Measurements from ENCODE around the gene ZNF621.

The ZNF621 gene

GRCh38 chr3:40524568-40525285 lies at the start of gene ZNF621:
Gene ZNF621, plus strand, starts transcription at chr3:40524960. Its CDS starts 881 bp downstream, at chr3:40525841.
- H3K36me3 Mint-ChIP-seq, result peaks cover 34 to 46% of the 10 kb centered on the region in 2 donors
- ATAC-seq (replicated peaks), result peak; percentile 98 to 99
- H3K27ac Mint-ChIP-seq, result peak within 1 kb of the TSS; percentile 99
- H3K4me3 Mint-ChIP-seq, result peak within 1 kb of the TSS; percentile 98
- H3K4me1 Mint-ChIP-seq, result peaks cover 13 to 45% of the 10 kb centered on the region in 2 donors
- DNase-seq, result peak; percentile 88
- H3K9me3 Mint-ChIP-seq, result no peaks in the 10 kb centered on the region
- H3K27me3 Mint-ChIP-seq, result no peaks in the 10 kb centered on the region

GRCh38 chr3:40476478-40477470 lies 48.0 kb upstream of the ZNF621 start, which contains the start of gene ZNF619:
Gene ZNF619, plus strand, starts transcription at chr3:40477122. Its CDS starts 858 bp downstream, at chr3:40477980.
- Mint-ChIP-seq H3K4me1 (peaks cover 20 to 30% of the 10 kb centered on the region in 2 donors), H3K27ac (peak within 1 kb of the TSS; percentile 95), H3K27me3 (no peaks in the 10 kb centered on the region), H3K36me3 (peaks cover 30 to 31% of the 10 kb centered on the region in 2 donors), H3K9me3 (no peaks in the 10 kb centered on the region), H3K4me3 (peak within 1 kb of the TSS; percentile 92 to 95)
- ATAC-seq (replicated peaks) (peak; percentile 97), DNase-seq (peak; percentile 69)

- peak overlapping the region; percentile 92 to 95 for H3K4me3 Mint-ChIP-seq
- H3K27me3 Mint-ChIP-seq, result no peaks in the 10 kb centered on the region
- H3K9me3 Mint-ChIP-seq, result no peaks in the 10 kb centered on the region
- ATAC-seq (replicated peaks) (no peak), DNase-seq (no peak)
- peaks cover 37 to 38% of the 10 kb centered on the region in 2 donors for H3K36me3 Mint-ChIP-seq
- H3K27ac Mint-ChIP-seq, result peak overlapping the region; percentile 95
- H3K4me1 Mint-ChIP-seq, result peaks cover 20 to 38% of the 10 kb centered on the region in 2 donors
These were observed 47.1 kb upstream of the ZNF621 start for GRCh38 chr3:40477666-40478065.

GRCh38 chr3:40487172-40487571 lies 37.6 kb upstream of the ZNF621 start:
- ATAC-seq (replicated peaks) (no peak), DNase-seq (no peak)
- Mint-ChIP-seq H3K36me3 (peaks cover 58 to 66% of the 10 kb centered on the region in 2 donors), H3K27me3 (no peaks in the 10 kb centered on the region), H3K9me3 (peaks cover 14 to 15% of the 10 kb centered on the region in 2 donors), H3K27ac (no peak overlapping the region), H3K4me3 (no peak overlapping the region), H3K4me1 (peaks cover 2 to 4% of the 10 kb centered on the region in 2 donors)

- DNase-seq, result no peak
- Mint-ChIP-seq H3K4me3 (no peak overlapping the region), H3K36me3 (peaks cover 42 to 53% of the 10 kb centered on the region in 2 donors), H3K9me3 (peaks cover 14% of the 10 kb centered on the region in 2 donors), H3K27me3 (no peaks in the 10 kb centered on the region), H3K4me1 (peaks cover 0 to 2% of the 10 kb centered on the region in 2 donors), H3K27ac (no peak overlapping the region)
- ATAC-seq (replicated peaks), result no peak
These were observed 33.8 kb upstream of the ZNF621 start for GRCh38 chr3:40490916-40491315.

- Mint-ChIP-seq H3K9me3 (peaks cover 0 to 1% of the 10 kb centered on the region in 2 donors), H3K4me3 (no peak overlapping the region), H3K36me3 (peaks cover 24 to 25% of the 10 kb centered on the region in 2 donors), H3K27me3 (no peaks in the 10 kb centered on the region), H3K4me1 (peaks cover 0 to 2% of the 10 kb centered on the region in 2 donors), H3K27ac (no peak overlapping the region)
- no peak for ATAC-seq (replicated peaks)
- no peak for DNase-seq
These were observed 30.1 kb upstream of the ZNF621 start for GRCh38 chr3:40494698-40495097.

- Mint-ChIP-seq H3K4me1 (no peaks in the 10 kb centered on the region), H3K27me3 (no peaks in the 10 kb centered on the region), H3K36me3 (peaks cover 12 to 13% of the 10 kb centered on the region in 2 donors), H3K4me3 (no peak overlapping the region), H3K27ac (no peak overlapping the region), H3K9me3 (peaks cover 0 to 1% of the 10 kb centered on the region in 2 donors)
- ATAC-seq (replicated peaks) (no peak), DNase-seq (no peak)
These were observed 27.5 kb upstream of the ZNF621 start for GRCh38 chr3:40497288-40497687.

- H3K36me3 Mint-ChIP-seq, result peaks cover 6 to 10% of the 10 kb centered on the region in 2 donors
- no peaks in the 10 kb centered on the region for H3K4me1 Mint-ChIP-seq
- peaks cover 0 to 1% of the 10 kb centered on the region in 2 donors for H3K9me3 Mint-ChIP-seq
- ATAC-seq (replicated peaks) (no peak), DNase-seq (no peak)
- H3K27me3 Mint-ChIP-seq, result no peaks in the 10 kb centered on the region
- no peak overlapping the region for H3K4me3 Mint-ChIP-seq
- H3K27ac Mint-ChIP-seq, result no peak overlapping the region
These were observed 24.8 kb upstream of the ZNF621 start for GRCh38 chr3:40499952-40500351.

- DNase-seq (no peak), ATAC-seq (replicated peaks) (no peak)
- H3K4me3 Mint-ChIP-seq, result no peak overlapping the region
- no peaks in the 10 kb centered on the region for H3K27me3 Mint-ChIP-seq
- H3K4me1 Mint-ChIP-seq, result peaks cover 5 to 13% of the 10 kb centered on the region in 2 donors
- no peak overlapping the region for H3K27ac Mint-ChIP-seq
- peaks cover 10 to 13% of the 10 kb centered on the region in 2 donors for H3K36me3 Mint-ChIP-seq
- H3K9me3 Mint-ChIP-seq, result peaks cover 0 to 1% of the 10 kb centered on the region in 2 donors
These were observed 22.7 kb upstream of the ZNF621 start for GRCh38 chr3:40502034-40502433.

- ATAC-seq (replicated peaks), result no peak
- no peak for DNase-seq
- no peaks in the 10 kb centered on the region for H3K9me3 Mint-ChIP-seq
- H3K36me3 Mint-ChIP-seq, result peaks cover 20 to 21% of the 10 kb centered on the region in 2 donors
- peaks cover 5 to 34% of the 10 kb centered on the region in 2 donors for H3K4me1 Mint-ChIP-seq
- no peak overlapping the region for H3K27ac Mint-ChIP-seq
- no peaks in the 10 kb centered on the region for H3K27me3 Mint-ChIP-seq
- H3K4me3 Mint-ChIP-seq, result peak overlapping the region in 1 of 2 donors; percentile 92
These were observed 19.9 kb upstream of the ZNF621 start for GRCh38 chr3:40504636-40505430.

- H3K4me1 Mint-ChIP-seq, result peaks cover 12 to 44% of the 10 kb centered on the region in 2 donors
- no peaks in the 10 kb centered on the region for H3K27me3 Mint-ChIP-seq
- peaks cover 6 to 8% of the 10 kb centered on the region in 2 donors for H3K9me3 Mint-ChIP-seq
- DNase-seq (peak; percentile 58), ATAC-seq (replicated peaks) (peak; percentile 84 to 85)
- peak within 1 kb of the TSS; percentile 91 to 92 for H3K4me3 Mint-ChIP-seq
- peaks cover 30 to 31% of the 10 kb centered on the region in 2 donors for H3K36me3 Mint-ChIP-seq
- H3K27ac Mint-ChIP-seq, result peak within 1 kb of the TSS; percentile 92
These were observed 18.9 kb upstream of the ZNF621 start, which contains the start of gene ZNF620 for GRCh38 chr3:40505599-40506462. Gene ZNF620, plus strand, starts transcription at chr3:40506039. Its CDS starts 314 bp downstream, at chr3:40506353.

- peaks cover 73 to 77% of the 10 kb centered on the region in 2 donors for H3K36me3 Mint-ChIP-seq
- ATAC-seq (replicated peaks), result peak; percentile 98 to 99
- H3K27me3 Mint-ChIP-seq, result no peaks in the 10 kb centered on the region
- peaks cover 23 to 69% of the 10 kb centered on the region in 2 donors for H3K4me1 Mint-ChIP-seq
- peak overlapping the region; percentile 97 for H3K27ac Mint-ChIP-seq
- H3K4me3 Mint-ChIP-seq, result peak overlapping the region; percentile 61 to 69
- DNase-seq, result peak; percentile 68
- peaks cover 6 to 10% of the 10 kb centered on the region in 2 donors for H3K9me3 Mint-ChIP-seq
These were observed 13.6 kb upstream of the ZNF621 start for GRCh38 chr3:40511031-40511718.
